HL-60 (cell line): ENCODE measurements around the gene HYAL3.

ENCODE experiments used
- DNase-seq, 2 experiments: peaks; one replicate each; pipeline ENCODE4 v3.0.0-alpha.2; 2010 to 2020; ENCODE audit warnings: low read depth in 1 of 2, low spot score in 1 of 2
- H3K27ac ChIP-seq: fragments of 250-450 bp; sonication (Bioruptor Pico); replicated peaks from 2 replicates; pipeline ENCODE4 v1.5.1; 2020; ENCODE audit warnings: mild to moderate bottlenecking, moderate library complexity
- H3K27me3 ChIP-seq: fragments of 250-450 bp; sonication (Bioruptor Pico); 2 replicates; pipeline ENCODE4 v1.5.1; 2021; ENCODE audit warnings: mild to moderate bottlenecking, moderate library complexity; ENCODE audit not compliant: insufficient read depth, poor library complexity, severe bottlenecking
- H3K4me3 ChIP-seq: replicated peaks from 2 replicates; pipeline ENCODE4 v1.5.1; 2011; ENCODE audit warnings: mild to moderate bottlenecking, control low read depth, low read length; ENCODE audit not compliant: insufficient read depth
- GABPA ChIP-seq: IDR thresholded peaks from 2 replicates; pipeline ENCODE4 v1.6.1; 2012; ENCODE audit warnings: low read depth
- POLR2AphosphoS5 ChIP-seq: IDR thresholded peaks from 2 replicates; pipeline ENCODE4 v1.6.1; 2012; ENCODE audit warnings: low read depth
- REST ChIP-seq: IDR thresholded peaks from 2 replicates; pipeline ENCODE4 v1.6.1; 2012; ENCODE audit warnings: low read depth; ENCODE audit not compliant: insufficient replicate concordance
- SPI1 ChIP-seq: IDR thresholded peaks from 2 replicates; pipeline ENCODE4 v1.6.1; 2012; ENCODE audit warnings: low read depth, mild to moderate bottlenecking, borderline replicate concordance
- TF ChIP-seq, protein P1 (sequence below): IDR thresholded peaks from one replicate; pipeline ENCODE4 v1.5.1; 2011; ENCODE audit warnings: low read length, control low read depth, inconsistent platforms; ENCODE audit not compliant: insufficient read depth

HYAL3 gene

GRCh38 chr3:50264964-50265485, 34.2 kb downstream of the HYAL3 start:
- Histone ChIP-seq H3K27ac (no peak overlapping the region), H3K27me3 (peaks cover 16% of the 10 kb centered on the region), H3K4me3 (no peak overlapping the region)
- DNase-seq, result no peak
- TF ChIP-seq GABPA, result no peak
- no peak for TF ChIP-seq SPI1
- TF ChIP-seq POLR2AphosphoS5, result no peak
- TF ChIP-seq, protein P1, sequence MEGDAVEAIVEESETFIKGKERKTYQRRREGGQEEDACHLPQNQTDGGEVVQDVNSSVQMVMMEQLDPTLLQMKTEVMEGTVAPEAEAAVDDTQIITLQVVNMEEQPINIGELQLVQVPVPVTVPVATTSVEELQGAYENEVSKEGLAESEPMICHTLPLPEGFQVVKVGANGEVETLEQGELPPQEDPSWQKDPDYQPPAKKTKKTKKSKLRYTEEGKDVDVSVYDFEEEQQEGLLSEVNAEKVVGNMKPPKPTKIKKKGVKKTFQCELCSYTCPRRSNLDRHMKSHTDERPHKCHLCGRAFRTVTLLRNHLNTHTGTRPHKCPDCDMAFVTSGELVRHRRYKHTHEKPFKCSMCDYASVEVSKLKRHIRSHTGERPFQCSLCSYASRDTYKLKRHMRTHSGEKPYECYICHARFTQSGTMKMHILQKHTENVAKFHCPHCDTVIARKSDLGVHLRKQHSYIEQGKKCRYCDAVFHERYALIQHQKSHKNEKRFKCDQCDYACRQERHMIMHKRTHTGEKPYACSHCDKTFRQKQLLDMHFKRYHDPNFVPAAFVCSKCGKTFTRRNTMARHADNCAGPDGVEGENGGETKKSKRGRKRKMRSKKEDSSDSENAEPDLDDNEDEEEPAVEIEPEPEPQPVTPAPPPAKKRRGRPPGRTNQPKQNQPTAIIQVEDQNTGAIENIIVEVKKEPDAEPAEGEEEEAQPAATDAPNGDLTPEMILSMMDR, result no peak
- no peak for TF ChIP-seq REST

DNA sequence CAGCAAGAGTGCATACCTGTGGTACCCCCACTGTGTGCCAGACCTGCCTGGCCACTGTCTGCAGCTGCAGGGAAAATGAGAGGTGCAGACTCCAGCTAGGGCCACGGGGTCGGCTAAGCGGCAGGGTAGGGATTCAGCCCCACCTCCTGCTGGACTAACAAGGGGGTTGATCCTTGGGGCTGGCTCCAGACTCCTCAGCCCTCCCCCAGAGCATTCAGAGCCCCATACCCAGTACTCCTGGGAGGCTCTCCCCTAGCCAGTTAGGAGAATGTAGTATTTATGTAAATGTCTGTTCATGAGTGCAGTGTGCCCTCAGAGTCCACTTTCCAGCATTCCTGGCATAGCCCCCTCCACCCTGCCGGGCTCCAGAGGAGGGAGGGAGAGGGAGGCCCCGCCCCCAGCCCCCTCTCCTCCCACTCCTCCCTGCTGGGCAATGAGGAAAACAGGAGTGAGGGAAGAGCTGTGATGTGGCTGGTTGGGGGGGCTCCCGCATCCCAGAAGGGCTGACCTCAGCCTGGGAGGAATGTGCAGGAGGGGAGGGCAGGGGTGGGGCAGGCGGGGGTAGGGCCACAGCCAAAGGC, 34.7 kb downstream of the HYAL3 start:
- no peak for DNase-seq
- no peak overlapping the region for H3K4me3 ChIP-seq
- H3K27ac ChIP-seq, result no peak overlapping the region
- TF ChIP-seq, protein P1, result no peak
- TF ChIP-seq SPI1, result no peak
- no peak for TF ChIP-seq POLR2AphosphoS5
- TF ChIP-seq REST, result no peak
- TF ChIP-seq GABPA, result no peak
- peaks cover 16% of the 10 kb centered on the region for H3K27me3 ChIP-seq

DNA sequence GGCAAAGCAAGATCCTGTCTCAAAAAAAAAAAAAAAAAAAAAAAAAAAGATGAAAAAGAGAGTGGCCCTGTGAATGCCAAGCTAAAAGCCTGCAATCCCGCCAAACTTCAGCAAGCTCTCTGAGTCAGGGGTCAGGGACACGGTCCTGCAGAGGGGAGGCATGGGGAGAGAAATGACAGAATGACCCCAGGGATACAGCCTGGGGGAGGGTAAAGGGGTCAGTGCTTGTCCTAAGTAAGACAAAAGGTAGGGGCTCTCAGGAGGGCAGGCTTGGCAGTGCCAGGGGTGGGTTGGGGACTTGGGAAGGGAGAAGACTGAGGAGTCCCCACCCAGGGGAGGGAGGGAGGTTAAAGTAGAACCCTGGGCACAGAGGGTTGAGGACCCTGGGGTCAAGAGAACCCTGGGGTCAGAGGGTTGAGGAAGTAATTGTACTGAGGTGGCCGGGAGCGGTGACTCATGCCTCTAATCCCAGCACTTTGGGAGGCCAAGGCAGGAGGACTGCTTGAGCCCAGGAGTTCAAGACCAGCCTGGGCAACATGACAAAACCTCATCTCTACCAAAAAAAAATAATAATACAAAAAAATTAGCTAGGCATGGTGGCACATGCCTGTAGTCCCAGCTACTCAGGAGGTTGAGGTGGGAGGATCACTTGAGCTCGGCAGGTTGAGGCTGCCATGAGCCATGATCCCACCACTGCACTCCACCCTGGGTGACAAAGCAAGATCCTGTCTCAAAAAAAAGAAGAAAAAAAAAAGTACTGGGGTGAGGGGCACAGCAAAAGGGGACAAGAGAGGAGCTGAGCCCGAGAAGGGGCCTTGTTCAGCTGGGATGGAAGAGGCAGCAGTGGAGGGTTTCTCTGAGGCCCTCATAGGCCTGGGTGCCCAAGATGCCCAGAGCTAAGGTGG, 35.5 kb downstream of the HYAL3 start:
- TF ChIP-seq REST, result no peak
- TF ChIP-seq, protein P1, result no peak
- TF ChIP-seq POLR2AphosphoS5, result no peak
- Histone ChIP-seq H3K4me3 (no peak overlapping the region), H3K27ac (no peak overlapping the region), H3K27me3 (peaks cover 16% of the 10 kb centered on the region)
- DNase-seq, result no peak
